Measurements from ENCODE around the gene SEC61G.

SEC61G gene

GRCh38 chr7:54758702-54759592, at the start of gene SEC61G:
Gene SEC61G, minus strand, starts transcription at chr7:54759211. Its CDS starts 1,623 bp downstream, at chr7:54757588.
- DNase-seq (ENCODE audit: low read depth), result peak; percentile 92

GRCh38 chr7:54802841-54803240, 43.8 kb upstream of the SEC61G start:
- no peak for DNase-seq (ENCODE audit: low read depth)

- no peak for DNase-seq (ENCODE audit: low read depth)
Observed at GRCh38 chr7:54802114-54802513, 43.1 kb upstream of the SEC61G start.

GRCh38 chr7:54799792-54800191, 40.8 kb upstream of the SEC61G start:
- DNase-seq (ENCODE audit: low read depth), result no peak

- no peak for DNase-seq (ENCODE audit: low read depth)
Observed at GRCh38 chr7:54798530-54798929, 39.5 kb upstream of the SEC61G start.

GRCh38 chr7:54796853-54797252, 37.8 kb upstream of the SEC61G start:
- DNase-seq (ENCODE audit: low read depth), result no peak

- no peak for DNase-seq (ENCODE audit: low read depth)
Observed at GRCh38 chr7:54796150-54796549, 37.1 kb upstream of the SEC61G start.

- no peak for DNase-seq (ENCODE audit: low read depth)
Observed at GRCh38 chr7:54792383-54792782, 33.4 kb upstream of the SEC61G start.

GRCh38 chr7:54788664-54789063, 29.7 kb upstream of the SEC61G start:
- DNase-seq (ENCODE audit: low read depth), result peak; percentile 47

GRCh38 chr7:54785261-54785660, 26.2 kb upstream of the SEC61G start:
- DNase-seq (ENCODE audit: low read depth), result no peak

GRCh38 chr7:54783952-54784351, 24.9 kb upstream of the SEC61G start:
- no peak for DNase-seq (ENCODE audit: low read depth)

GRCh38 chr7:54782829-54783228, 23.8 kb upstream of the SEC61G start:
- no peak for DNase-seq (ENCODE audit: low read depth)

GRCh38 chr7:54782314-54782713, 23.3 kb upstream of the SEC61G start:
- DNase-seq (ENCODE audit: low read depth), result no peak

- DNase-seq (ENCODE audit: low read depth), result no peak
Observed at GRCh38 chr7:54781134-54781920, 22.3 kb upstream of the SEC61G start.

- DNase-seq (ENCODE audit: low read depth), result no peak
Observed at GRCh38 chr7:54780490-54780889, 21.5 kb upstream of the SEC61G start.

- DNase-seq (ENCODE audit: low read depth), result no peak
Observed at GRCh38 chr7:54778696-54779540, 19.9 kb upstream of the SEC61G start.

GRCh38 chr7:54778166-54778565, 19.2 kb upstream of the SEC61G start:
- DNase-seq (ENCODE audit: low read depth), result no peak

- DNase-seq (ENCODE audit: low read depth), result no peak
Observed at GRCh38 chr7:54774785-54775740, 16.1 kb upstream of the SEC61G start.

GRCh38 chr7:54773472-54774399, 14.7 kb upstream of the SEC61G start:
- peak; percentile 50 for DNase-seq (ENCODE audit: low read depth)

GRCh38 chr7:54769203-54769602, 10.2 kb upstream of the SEC61G start:
- no peak for DNase-seq (ENCODE audit: low read depth)

Measured in GM04504 (cell line).